ENCODE data around the gene PCDHGA2.

GRCh38 chr5:141343953-141344463 is 5.4 kb downstream of the PCDHGA2 start:
- TF ChIP-seq CTCF (IDR thresholded peaks at IDR 0.05; ENCODE audit: low read depth, low read length) (no peak), POLR2A (IDR thresholded peaks at IDR 0.05; ENCODE audit: extremely low read depth, insufficient read length) (no peak), MAX (IDR thresholded peaks at IDR 0.05; ENCODE audit: low read depth, low read length) (no peak), MYC (IDR thresholded peaks at IDR 0.05; ENCODE audit: low read depth, low read length) (no peak)
